ENCODE data around the gene PCDHA1.

Gene PCDHA1

DNA sequence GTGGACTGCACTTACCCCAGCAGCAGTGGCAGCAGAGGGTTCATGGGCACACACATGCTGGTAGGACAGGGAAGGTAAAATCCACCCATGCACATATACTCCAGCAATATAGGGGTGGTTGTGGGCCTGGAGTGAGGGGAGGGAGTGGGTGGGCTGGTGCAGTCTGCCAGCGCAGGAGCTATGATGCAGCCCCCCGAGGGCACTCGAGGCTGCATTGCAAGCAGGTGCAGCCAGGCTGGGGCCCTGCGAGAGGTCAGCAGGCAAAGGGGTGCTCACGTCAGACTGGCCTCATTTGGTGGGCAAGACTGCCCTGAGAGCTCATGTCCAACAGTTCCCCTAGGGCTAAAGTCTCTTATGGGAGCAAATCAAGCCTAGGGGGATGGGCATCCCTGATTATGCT lies 32.4 kb upstream of the PCDHA1 start:
- no peaks in the 10 kb centered on the region for H3K79me2 ChIP-seq (ENCODE audit: insufficient read depth, low read length)
- no peak for TF ChIP-seq EZH2phosphoT487 (IDR thresholded peaks at IDR 0.05; ENCODE audit: borderline replicate concordance)
- TF ChIP-seq, protein P1, sequence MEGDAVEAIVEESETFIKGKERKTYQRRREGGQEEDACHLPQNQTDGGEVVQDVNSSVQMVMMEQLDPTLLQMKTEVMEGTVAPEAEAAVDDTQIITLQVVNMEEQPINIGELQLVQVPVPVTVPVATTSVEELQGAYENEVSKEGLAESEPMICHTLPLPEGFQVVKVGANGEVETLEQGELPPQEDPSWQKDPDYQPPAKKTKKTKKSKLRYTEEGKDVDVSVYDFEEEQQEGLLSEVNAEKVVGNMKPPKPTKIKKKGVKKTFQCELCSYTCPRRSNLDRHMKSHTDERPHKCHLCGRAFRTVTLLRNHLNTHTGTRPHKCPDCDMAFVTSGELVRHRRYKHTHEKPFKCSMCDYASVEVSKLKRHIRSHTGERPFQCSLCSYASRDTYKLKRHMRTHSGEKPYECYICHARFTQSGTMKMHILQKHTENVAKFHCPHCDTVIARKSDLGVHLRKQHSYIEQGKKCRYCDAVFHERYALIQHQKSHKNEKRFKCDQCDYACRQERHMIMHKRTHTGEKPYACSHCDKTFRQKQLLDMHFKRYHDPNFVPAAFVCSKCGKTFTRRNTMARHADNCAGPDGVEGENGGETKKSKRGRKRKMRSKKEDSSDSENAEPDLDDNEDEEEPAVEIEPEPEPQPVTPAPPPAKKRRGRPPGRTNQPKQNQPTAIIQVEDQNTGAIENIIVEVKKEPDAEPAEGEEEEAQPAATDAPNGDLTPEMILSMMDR (conservative IDR thresholded peaks at IDR 0.05; ENCODE audit: low read length), result no peak
- H3K36me3 ChIP-seq (ENCODE audit: insufficient read depth, low read length), result no peaks in the 10 kb centered on the region
- no peaks in the 10 kb centered on the region for H3K27me3 ChIP-seq (ENCODE audit: insufficient read depth, low read length, poor library complexity, severe bottlenecking)
- no peak overlapping the region for H3K9ac ChIP-seq (ENCODE audit: low read depth, low read length, poor library complexity, severe bottlenecking)
- H3K9me2 ChIP-seq (replicated peaks; ENCODE audit: low read depth, low read length), result no peaks in the 10 kb centered on the region
- no peaks in the 10 kb centered on the region for H4K20me1 ChIP-seq (ENCODE audit: insufficient read depth, low read length, poor library complexity, severe bottlenecking)
- peaks cover 3% of the 10 kb centered on the region; the same call in 1 of the 2 replicates for H3K9me3 ChIP-seq (ENCODE audit: insufficient read depth, low read depth, low read length)
- H3K4me2 ChIP-seq (ENCODE audit: low read depth, low read length, poor library complexity, severe bottlenecking), result no peak overlapping the region
- H3K4me3 ChIP-seq (ENCODE audit: low read length, poor library complexity, severe bottlenecking), result no peak overlapping the region
- H3K4me1 ChIP-seq (ENCODE audit: insufficient read depth, low read length, poor library complexity, severe bottlenecking), result no peaks in the 10 kb centered on the region
- H3F3A ChIP-seq (ENCODE audit: low read depth), result no peaks in the 10 kb centered on the region
- no peak overlapping the region for H2AFZ ChIP-seq (ENCODE audit: low read length)

DNA sequence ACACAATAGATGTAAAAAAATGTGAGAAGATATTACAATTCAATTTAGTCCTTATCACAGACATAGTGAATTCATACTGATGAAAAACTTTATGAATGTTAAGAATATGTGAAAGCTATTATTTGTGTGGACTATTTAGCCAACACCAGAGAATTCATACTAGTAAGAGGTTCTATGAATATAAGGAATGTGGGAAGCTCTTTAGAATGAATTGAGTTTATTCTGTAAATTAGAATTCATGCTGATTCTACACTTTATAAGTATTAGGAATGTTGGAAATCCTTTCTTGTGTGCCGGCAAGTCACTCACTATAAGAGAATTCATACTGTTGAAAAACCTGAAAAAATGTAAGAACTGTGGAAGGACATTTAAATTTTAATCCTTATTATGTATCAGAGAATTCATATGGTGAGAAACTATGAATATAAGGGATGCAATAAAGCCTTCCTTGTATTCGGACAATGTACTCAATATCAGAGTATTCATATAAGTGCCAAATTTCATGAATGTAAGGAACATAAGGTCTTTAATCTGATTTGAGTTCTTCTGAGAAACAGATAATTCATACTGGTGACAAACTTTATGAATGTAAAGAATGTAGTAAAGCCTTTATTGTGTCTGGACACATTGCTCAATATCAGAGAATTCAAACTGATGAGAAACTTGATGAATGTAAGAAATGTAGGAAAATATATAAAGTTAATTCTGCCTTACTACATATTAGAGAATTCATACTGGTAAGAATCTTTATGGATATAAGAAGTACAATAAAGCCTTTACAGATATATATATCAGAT lies 21.6 kb upstream of the PCDHA1 start:
- H2AFZ ChIP-seq (ENCODE audit: low read length), result no peak overlapping the region
- no peaks in the 10 kb centered on the region for H3K4me1 ChIP-seq (ENCODE audit: insufficient read depth, low read length, poor library complexity, severe bottlenecking)
- H3K4me3 ChIP-seq (ENCODE audit: low read length, poor library complexity, severe bottlenecking), result no peak overlapping the region
- H3K79me2 ChIP-seq (ENCODE audit: insufficient read depth, low read length), result no peaks in the 10 kb centered on the region
- H3K27me3 ChIP-seq (ENCODE audit: insufficient read depth, low read length, poor library complexity, severe bottlenecking), result no peaks in the 10 kb centered on the region
- H3K36me3 ChIP-seq (ENCODE audit: insufficient read depth, low read length), result no peaks in the 10 kb centered on the region
- peaks cover 29% of the 10 kb centered on the region; the same call in 1 of the 2 replicates for H3K9me3 ChIP-seq (ENCODE audit: insufficient read depth, low read depth, low read length)
- TF ChIP-seq, protein P1 (conservative IDR thresholded peaks at IDR 0.05; ENCODE audit: low read length), result no peak
- no peak for TF ChIP-seq EZH2phosphoT487 (IDR thresholded peaks at IDR 0.05; ENCODE audit: borderline replicate concordance)
- H3K4me2 ChIP-seq (ENCODE audit: low read depth, low read length, poor library complexity, severe bottlenecking), result no peak overlapping the region
- no peaks in the 10 kb centered on the region for H4K20me1 ChIP-seq (ENCODE audit: insufficient read depth, low read length, poor library complexity, severe bottlenecking)
- H3K9ac ChIP-seq (ENCODE audit: low read depth, low read length, poor library complexity, severe bottlenecking), result no peak overlapping the region
- H3K9me2 ChIP-seq (replicated peaks; ENCODE audit: low read depth, low read length), result no peaks in the 10 kb centered on the region
- no peaks in the 10 kb centered on the region for H3F3A ChIP-seq (ENCODE audit: low read depth)

DNA sequence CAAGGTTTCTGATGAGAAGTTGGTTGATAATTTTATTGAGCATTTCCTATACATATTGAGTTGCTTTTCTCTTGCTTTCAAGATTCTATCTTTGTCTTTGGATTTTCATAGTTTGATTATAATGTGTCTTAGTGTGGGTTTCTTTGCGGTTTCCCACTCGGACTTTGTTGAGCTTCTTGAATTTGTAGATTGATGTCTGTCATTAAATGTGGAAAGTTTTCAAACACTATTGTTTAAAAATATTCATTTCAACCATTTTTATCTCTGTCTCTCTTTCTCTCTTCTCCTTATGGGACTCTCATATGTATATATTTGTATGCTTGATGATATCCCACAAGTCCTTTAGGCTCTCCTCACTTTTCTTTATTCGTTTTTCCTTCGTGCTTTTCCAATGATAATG lies 18.5 kb upstream of the PCDHA1 start:
- H3K4me2 ChIP-seq (ENCODE audit: low read depth, low read length, poor library complexity, severe bottlenecking), result no peak overlapping the region
- TF ChIP-seq EZH2phosphoT487 (IDR thresholded peaks at IDR 0.05; ENCODE audit: borderline replicate concordance), result no peak
- TF ChIP-seq, protein P1 (conservative IDR thresholded peaks at IDR 0.05; ENCODE audit: low read length), result no peak
- H3K9ac ChIP-seq (ENCODE audit: low read depth, low read length, poor library complexity, severe bottlenecking), result no peak overlapping the region
- H2AFZ ChIP-seq (ENCODE audit: low read length), result no peak overlapping the region
- H3K4me3 ChIP-seq (ENCODE audit: low read length, poor library complexity, severe bottlenecking), result no peak overlapping the region
- H3K9me2 ChIP-seq (replicated peaks; ENCODE audit: low read depth, low read length), result no peaks in the 10 kb centered on the region
- H3K79me2 ChIP-seq (ENCODE audit: insufficient read depth, low read length), result no peaks in the 10 kb centered on the region
- H4K20me1 ChIP-seq (ENCODE audit: insufficient read depth, low read length, poor library complexity, severe bottlenecking), result no peaks in the 10 kb centered on the region
- H3K9me3 ChIP-seq (ENCODE audit: insufficient read depth, low read depth, low read length), result peaks cover 33% of the 10 kb centered on the region; the same call in 1 of the 2 replicates
- H3K36me3 ChIP-seq (ENCODE audit: insufficient read depth, low read length), result no peaks in the 10 kb centered on the region
- H3K27me3 ChIP-seq (ENCODE audit: insufficient read depth, low read length, poor library complexity, severe bottlenecking), result no peaks in the 10 kb centered on the region
- no peaks in the 10 kb centered on the region for H3K4me1 ChIP-seq (ENCODE audit: insufficient read depth, low read length, poor library complexity, severe bottlenecking)
- H3F3A ChIP-seq (ENCODE audit: low read depth), result no peaks in the 10 kb centered on the region

Measured in Loucy (cell line).